Measurements from ENCODE around the gene ACOX3.

ACOX3 gene

GRCh38 chr4:8373270-8373972 lies 67.1 kb downstream of the ACOX3 start:
- no peak for DNase-seq (ENCODE audit: low read depth in 2 of 2)

GRCh38 chr4:8372506-8372905 lies 68.0 kb downstream of the ACOX3 start:
- DNase-seq (ENCODE audit: low read depth in 2 of 2) = no peak

DNA sequence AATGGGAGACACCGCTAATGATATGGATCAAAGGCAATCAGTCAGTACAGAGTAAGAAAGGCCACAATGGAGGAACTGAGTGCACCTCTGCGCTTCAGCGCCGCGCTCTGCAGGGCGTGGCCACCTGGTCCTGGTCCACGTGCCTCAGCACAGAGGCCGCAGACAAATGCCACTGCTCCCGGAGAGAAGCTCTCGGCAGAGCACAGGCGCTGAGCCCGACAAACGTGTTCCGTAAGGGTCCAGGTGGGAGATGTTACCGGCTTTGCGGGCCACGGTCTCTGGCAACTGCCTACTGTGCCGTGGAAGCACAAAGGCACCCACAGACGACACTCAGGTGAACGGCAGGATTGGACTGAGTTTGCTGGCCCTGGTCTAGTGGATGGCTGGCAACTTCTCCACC lies 68.9 kb downstream of the ACOX3 start:
- DNase-seq (ENCODE audit: low read depth in 2 of 2) = no peak

GRCh38 chr4:8370835-8371595 lies 69.5 kb downstream of the ACOX3 start:
- no peak for DNase-seq (ENCODE audit: low read depth in 2 of 2)

GRCh38 chr4:8370106-8370787 lies 70.3 kb downstream of the ACOX3 start:
- no peak for DNase-seq (ENCODE audit: low read depth in 2 of 2)

DNA sequence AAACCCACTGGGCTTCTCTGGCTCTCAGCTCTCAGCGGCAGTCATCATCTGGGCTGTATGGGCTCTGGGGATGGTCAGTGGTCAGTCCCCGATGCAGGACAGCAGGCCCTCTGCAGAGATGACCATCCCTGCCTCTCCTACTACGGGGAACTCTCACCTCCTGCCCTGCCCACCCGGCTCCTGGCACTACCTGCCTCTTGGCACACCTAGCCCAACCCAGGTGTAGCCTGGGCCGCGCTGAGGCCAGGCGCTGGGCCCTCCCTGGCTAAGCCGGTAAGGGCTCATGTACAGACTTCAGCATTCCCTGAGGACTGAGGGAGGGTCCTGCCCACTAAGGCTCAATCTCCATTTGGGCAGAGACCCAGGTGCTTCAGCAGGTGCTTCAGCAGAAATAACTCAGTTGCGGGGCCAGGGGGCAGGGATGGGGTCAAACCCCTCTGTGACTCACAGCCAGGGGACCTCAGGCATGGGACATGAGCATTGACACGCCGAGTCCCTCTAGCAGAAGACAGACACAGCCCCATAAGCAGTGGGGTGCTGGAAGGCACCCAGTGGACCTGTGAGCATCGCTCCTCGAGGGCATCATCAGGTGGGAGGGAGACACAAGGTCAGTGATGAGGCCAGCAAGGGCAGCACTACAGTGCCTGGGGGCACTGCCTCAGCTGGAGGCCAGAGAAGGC lies 71.0 kb downstream of the ACOX3 start:
- DNase-seq (ENCODE audit: low read depth in 2 of 2) = no peak

- DNase-seq (ENCODE audit: low read depth in 2 of 2) = no peak
Measured at GRCh38 chr4:8368998-8369397, 71.5 kb downstream of the ACOX3 start.

DNA sequence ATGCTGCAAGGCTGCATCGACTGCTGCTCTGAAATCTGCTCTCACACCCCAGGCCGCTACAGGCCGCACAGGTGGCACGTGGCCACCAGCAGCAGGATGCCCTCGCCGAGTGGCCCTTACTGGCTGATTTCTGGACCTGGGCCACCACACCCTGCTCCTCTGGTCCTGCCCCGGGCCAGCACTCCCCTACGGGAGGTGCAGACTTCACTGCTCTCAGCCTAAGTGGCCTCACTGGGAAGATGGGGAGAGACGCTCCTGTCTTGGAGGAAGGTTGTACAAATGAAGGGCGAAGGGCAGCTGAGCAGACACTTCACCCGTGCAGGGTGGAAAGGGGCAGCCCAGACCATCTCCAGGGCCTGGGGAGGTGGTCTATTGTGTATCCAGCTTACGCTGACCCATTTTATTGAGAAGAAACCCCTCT lies 72.5 kb downstream of the ACOX3 start:
- DNase-seq (ENCODE audit: low read depth in 2 of 2) = no peak

- no peak for DNase-seq (ENCODE audit: low read depth in 2 of 2)
Measured at GRCh38 chr4:8366601-8367000, 73.9 kb downstream of the ACOX3 start.

GRCh38 chr4:8365951-8366350 lies 74.6 kb downstream of the ACOX3 start:
- DNase-seq (ENCODE audit: low read depth in 2 of 2) = no peak

- DNase-seq (ENCODE audit: low read depth in 2 of 2) = no peak
Measured at GRCh38 chr4:8365353-8365752, 75.2 kb downstream of the ACOX3 start.

GRCh38 chr4:8364848-8365350 lies 75.6 kb downstream of the ACOX3 start:
- no peak for DNase-seq (ENCODE audit: low read depth in 2 of 2)

DNA sequence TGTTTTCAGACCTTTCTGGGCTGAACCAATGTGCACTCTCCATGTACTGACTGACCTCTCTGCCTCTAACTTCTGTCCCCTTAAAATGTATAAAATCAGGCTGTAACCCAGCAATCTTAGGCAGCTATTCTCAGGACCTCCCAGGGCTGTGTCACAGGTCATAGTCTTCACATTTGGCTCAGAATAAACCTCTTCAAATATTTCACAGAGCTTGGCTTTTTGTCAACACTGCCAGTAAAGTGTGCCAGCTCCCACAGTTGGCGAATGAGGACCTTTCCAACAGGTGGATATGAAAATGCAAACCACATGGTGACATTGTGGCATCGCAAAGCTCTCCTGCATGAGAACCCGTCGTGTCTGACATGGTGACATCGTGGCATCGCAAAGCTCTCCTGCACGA lies 76.4 kb downstream of the ACOX3 start:
- no peak for DNase-seq (ENCODE audit: low read depth in 2 of 2)

- DNase-seq (ENCODE audit: low read depth in 2 of 2) = no peak
Measured at GRCh38 chr4:8362483-8362882, 78.0 kb downstream of the ACOX3 start.

GRCh38 chr4:8359193-8359592 lies 81.3 kb downstream of the ACOX3 start:
- DNase-seq (ENCODE audit: low read depth in 2 of 2) = no peak

- DNase-seq (ENCODE audit: low read depth in 2 of 2) = no peak
Measured at GRCh38 chr4:8356856-8357255, 83.7 kb downstream of the ACOX3 start.

DNA sequence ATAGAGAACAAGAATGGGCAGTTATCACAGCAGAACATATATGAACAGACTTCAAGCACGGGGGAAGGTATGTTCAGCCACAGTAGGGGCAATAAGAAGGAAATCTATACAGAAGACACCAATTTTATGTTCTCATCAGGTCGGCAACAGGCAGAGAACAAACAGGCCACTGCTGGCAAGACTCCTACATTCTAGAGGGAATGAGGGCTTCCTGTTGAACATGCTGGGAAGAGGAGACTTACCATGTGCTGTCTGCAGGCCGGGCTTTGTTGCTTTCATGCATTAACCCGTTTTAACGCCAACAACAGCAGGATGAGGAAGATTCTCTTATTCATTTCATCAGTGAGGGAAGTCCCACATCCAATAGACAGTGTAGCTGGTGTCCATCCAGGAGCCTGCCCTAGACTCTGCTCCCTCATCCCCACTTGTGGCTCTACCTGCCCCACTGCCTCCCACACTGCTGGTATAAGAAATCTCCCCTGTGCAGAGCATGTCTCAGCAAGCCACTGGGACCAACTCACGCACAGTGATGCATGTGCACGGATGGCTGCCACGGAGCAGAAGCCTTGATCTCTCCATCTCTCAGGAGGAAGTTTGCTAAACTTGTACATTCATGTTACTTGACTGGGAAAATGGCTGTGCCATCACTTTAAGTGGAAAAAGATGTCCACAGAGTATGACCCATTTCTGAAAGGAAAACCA lies 84.5 kb downstream of the ACOX3 start:
- peak in 1 of 2 experiments; percentile 17 for DNase-seq (ENCODE audit: low read depth in 2 of 2)

- DNase-seq (ENCODE audit: low read depth in 2 of 2) = no peak
Measured at GRCh38 chr4:8355306-8355705, 85.2 kb downstream of the ACOX3 start.

GRCh38 chr4:8353912-8354453 lies 86.5 kb downstream of the ACOX3 start:
- peak in 1 of 2 experiments; percentile 20 for DNase-seq (ENCODE audit: low read depth in 2 of 2)

DNA sequence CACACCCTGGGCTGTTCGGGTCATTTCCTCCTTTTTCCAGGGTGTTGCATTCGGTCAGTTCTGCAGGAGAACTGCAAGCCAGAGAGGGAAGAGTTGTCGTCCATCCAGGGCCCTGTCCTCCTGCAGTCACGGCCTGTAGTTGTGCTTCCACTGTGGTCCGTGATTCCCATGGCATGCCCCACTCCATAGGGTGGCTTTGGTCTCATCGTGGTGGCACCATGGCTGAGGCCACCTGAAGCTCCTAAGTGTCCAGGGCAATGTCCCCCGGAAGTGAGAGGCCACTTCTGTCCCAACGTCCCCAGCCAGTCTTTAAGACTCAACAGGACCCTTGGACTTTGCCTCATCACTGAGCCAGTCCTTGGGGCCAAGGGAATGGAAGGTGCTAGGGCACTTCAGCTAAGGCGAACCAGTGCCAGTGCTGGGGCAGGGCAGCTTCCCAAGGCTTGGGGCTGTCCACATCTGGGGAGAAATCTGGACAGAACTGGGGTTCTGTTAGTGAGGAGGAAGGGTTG lies 87.3 kb downstream of the ACOX3 start:
- DNase-seq (ENCODE audit: low read depth in 2 of 2) = no peak

Measured in fibroblast of skin of left quadriceps (primary cell).